NB4 (cell line): Measurements from ENCODE around the gene KRR1.

Source experiments
- CTCF ChIP-seq: IDR thresholded peaks from one replicate; pipeline ENCODE4 v1.5.1; 2012; ENCODE audit warnings: low read depth, low read length
- MAX ChIP-seq: IDR thresholded peaks from 2 replicates; pipeline ENCODE4 v1.6.1; 2011; ENCODE audit warnings: low read depth, low read length
- MYC ChIP-seq: IDR thresholded peaks from 2 replicates; pipeline ENCODE4 v1.6.1; 2011; ENCODE audit warnings: low read depth, low read length
- POLR2A ChIP-seq: IDR thresholded peaks from 2 replicates; pipeline ENCODE4 v1.6.1; 2011; ENCODE audit warnings: mild to moderate bottlenecking; ENCODE audit not compliant: insufficient read length; ENCODE audit errors: extremely low read depth

GRCh38 chr12:75529826-75530225, 18.4 kb upstream of the KRR1 start:
- no peak for TF ChIP-seq CTCF
- no peak for TF ChIP-seq MYC
- no peak for TF ChIP-seq MAX
- TF ChIP-seq POLR2A, result no peak
